AG04449 (cell line): ENCODE data around the gene ZNF488.
A peak's percentile ranks its signal among the peaks of the same experiment; 100 is the strongest.

Source experiments
- CTCF ChIA-PET: fragments of 350-600 bp; formaldehyde crosslinking; extraction: SDS; loops from one replicate; lab custom pipeline; 2021; ENCODE audit warnings: antibody characterized with exemption; lab: Yijun Ruan, JAX
- POLR2A ChIA-PET: fragments of 400-600, 350-600 bp; formaldehyde crosslinking; extraction: SDS; loops from one replicate; lab custom pipeline; 2020; ENCODE audit warnings: antibody characterized with exemption, inconsistent platforms; lab: Yijun Ruan, JAX
- DNase-seq: peaks from one replicate; pipeline ENCODE4 v3.0.0-alpha.2; 2010; ENCODE audit warnings: low read depth, low spot score
- H3K4me3 ChIP-seq: 2 replicates; pipeline ENCODE4 v1.5.1; 2011; ENCODE audit warnings: low read depth, mild to moderate bottlenecking, control low read depth, low read length
- CTCF ChIP-seq: IDR thresholded peaks from one replicate; pipeline ENCODE4 v1.5.1; 2011; ENCODE audit warnings: mild to moderate bottlenecking, moderate library complexity, low read length, control low read depth, inconsistent platforms; ENCODE audit not compliant: insufficient read depth; ENCODE audit errors: missing control alignments

ZNF488 gene

GRCh38 chr10:47363781-47364180 lies 20.3 kb downstream of the ZNF488 start:
- POLR2A ChIA-PET, result no interaction called here
- no peak for TF ChIP-seq CTCF
- H3K4me3 ChIP-seq, result no peak overlapping the region
- CTCF ChIA-PET, result interaction anchor here (1.0 to 7.0 kb wide), 4 partner anchors 13 to 92 kb away, joined by 3 to 56 read pairs (median 4); no protein-coding TSS in a partner anchor
- DNase-seq, result no peak

GRCh38 chr10:47362199-47362598 lies 21.9 kb downstream of the ZNF488 start:
- TF ChIP-seq CTCF, result no peak
- CTCF ChIA-PET, result interaction anchor here (0.7 to 7.0 kb wide), 13 partner anchors 8 to 368 kb away, joined by 3 to 56 read pairs (median 4); partner anchors contain the start of gene RBP3
- DNase-seq, result no peak
- H3K4me3 ChIP-seq, result no peak overlapping the region
- POLR2A ChIA-PET, result no interaction called here

GRCh38 chr10:47361293-47361692 lies 22.8 kb downstream of the ZNF488 start:
- no peak for DNase-seq
- TF ChIP-seq CTCF, result peak; percentile 77
- ChIA-PET POLR2A (no interaction called here), CTCF (interaction anchor here (0.7 to 7.0 kb wide), 13 partner anchors 8 to 367 kb away, joined by 3 to 56 read pairs (median 4); partner anchors contain the start of gene RBP3)
- H3K4me3 ChIP-seq, result no peak overlapping the region

DNA sequence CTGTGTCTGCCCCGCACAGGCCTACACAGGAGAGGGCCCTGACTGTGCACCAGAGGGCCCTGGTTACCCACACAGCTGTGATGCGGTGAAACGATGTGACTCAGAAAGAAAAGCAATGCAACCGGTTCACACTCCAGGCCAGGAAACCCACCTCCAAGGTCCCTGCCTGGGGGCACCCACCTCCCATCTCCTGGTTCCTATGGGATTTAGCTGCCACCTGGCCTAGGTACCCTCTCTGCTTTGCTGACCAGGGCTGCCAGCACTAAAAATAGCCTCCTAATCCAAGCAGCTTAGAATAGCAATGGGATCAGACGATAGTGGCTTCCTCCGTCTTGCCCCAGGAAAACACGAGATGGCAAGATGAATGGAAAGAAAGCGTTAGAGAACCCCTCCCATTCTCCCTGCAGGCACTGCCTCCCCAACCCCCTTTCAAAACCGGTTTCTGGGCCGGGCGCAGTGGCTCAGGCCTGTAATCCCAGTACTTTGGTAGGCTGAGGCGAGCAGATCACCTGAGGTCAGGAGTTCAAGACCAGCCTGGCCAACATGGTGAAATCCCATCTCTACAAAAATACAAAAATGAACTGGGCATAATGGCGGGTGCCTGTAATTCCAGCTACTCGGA lies 23.6 kb downstream of the ZNF488 start:
- ChIA-PET POLR2A (no interaction called here), CTCF (interaction anchor here (1.0 to 7.0 kb wide), 8 partner anchors 13 to 336 kb away, joined by 3 to 56 read pairs (median 8); partner anchors contain the start of gene RBP3)
- DNase-seq, result no peak
- H3K4me3 ChIP-seq, result no peak overlapping the region
- TF ChIP-seq CTCF, result no peak

- no peak for DNase-seq
- H3K4me3 ChIP-seq, result no peak overlapping the region
- CTCF ChIA-PET, result interaction anchor here (1.0 to 7.0 kb wide), 6 partner anchors 13 to 335 kb away, joined by 3 to 56 read pairs (median 6); partner anchors contain the start of gene RBP3
- POLR2A ChIA-PET, result no interaction called here
- no peak for TF ChIP-seq CTCF
Measured at GRCh38 chr10:47359626-47360418, 24.3 kb downstream of the ZNF488 start.

GRCh38 chr10:47359101-47359500 lies 25.0 kb downstream of the ZNF488 start:
- no peak for DNase-seq
- ChIA-PET CTCF (interaction anchor here (1.0 to 7.0 kb wide), 5 partner anchors 12 to 334 kb away, joined by 3 to 56 read pairs (median 6); partner anchors contain the start of gene RBP3), POLR2A (no interaction called here)
- no peak overlapping the region for H3K4me3 ChIP-seq
- no peak for TF ChIP-seq CTCF
